ENCODE results near the gene ENTPD3. TPM values are rescaled to one million over a fixed set of nuclear protein-coding genes. Genes with fewer than 3 reads are reported as not detected.

ENTPD3 gene
- polyA plus RNA-seq, 1 donor (not counting 4 experiments of a cell fraction or from before 2014, with no cell fraction given), result 12.9 TPM

DNA sequence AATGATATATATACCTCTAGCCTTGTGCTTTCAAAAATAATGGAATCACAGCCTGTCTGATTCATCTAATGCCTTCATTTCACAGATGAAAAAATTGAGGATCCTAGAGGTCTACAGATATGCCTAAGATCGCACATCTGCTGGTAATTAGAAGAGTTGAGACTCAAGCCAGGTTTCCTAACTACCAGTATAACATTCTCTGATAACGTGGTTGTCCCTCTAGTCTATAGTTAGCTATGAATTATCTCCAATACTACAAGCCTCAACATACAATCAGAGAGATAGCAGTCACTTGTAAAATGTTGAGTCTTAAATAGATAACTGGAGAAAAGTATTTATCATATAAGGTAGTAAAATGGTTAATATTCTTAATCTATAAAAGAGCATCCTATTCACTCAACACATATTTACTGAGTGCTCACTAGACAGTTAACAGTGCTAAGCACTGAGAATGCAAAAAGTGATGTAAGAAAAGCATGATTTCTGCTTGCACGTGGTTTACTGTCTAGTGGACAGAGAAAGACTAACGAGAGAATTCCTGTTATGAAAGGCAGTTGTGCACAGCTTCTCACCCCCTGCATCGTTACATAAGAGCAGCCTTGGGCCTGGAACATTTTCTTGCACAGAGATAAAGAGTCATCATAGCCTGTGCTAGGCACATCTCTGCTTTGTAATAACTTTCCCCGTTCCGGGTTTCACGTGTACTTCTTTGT is 4.9 kb upstream of the ENTPD3 start:
- Histone ChIP-seq H3K9ac (ENCODE audit: control insufficient read depth, extremely low read depth, insufficient read depth, low read length) (no peak overlapping the region), H3K36me3 (ENCODE audit: control insufficient read depth in 2 of 2, extremely low read depth in 1 of 2, insufficient read depth in 2 of 2, low read length in 2 of 2) (no peaks in the 10 kb centered on the region), H3K27ac (ENCODE audit: control insufficient read depth, insufficient read depth, low read length) (no peak overlapping the region), H3K4me1 (ENCODE audit: control insufficient read depth, extremely low read depth, insufficient read depth, low read length) (peaks cover 6% of the 10 kb centered on the region), H3K4me2 (ENCODE audit: control insufficient read depth, extremely low read depth, insufficient read depth, low read depth, low read length) (no peak overlapping the region), H3K9me3 (ENCODE audit: control insufficient read depth, low read depth, low read length) (no peaks in the 10 kb centered on the region), H3K9me1 (ENCODE audit: control insufficient read depth, extremely low read depth, insufficient read depth, low read length) (no peaks in the 10 kb centered on the region), H3K4me3 (ENCODE audit: control insufficient read depth in 2 of 3, extremely low read depth in 1 of 3, insufficient read depth in 2 of 3, low read depth in 1 of 3, low read length in 3 of 3) (no peak overlapping the region), H3K27me3 (ENCODE audit: control insufficient read depth, extremely low read depth, insufficient read depth, low read length) (no peaks in the 10 kb centered on the region), H4K20me1 (ENCODE audit: control insufficient read depth, extremely low read depth, insufficient read depth, low read length) (no peaks in the 10 kb centered on the region), H2AFZ (ENCODE audit: control insufficient read depth, low read length) (no peak overlapping the region), H3K79me2 (ENCODE audit: control insufficient read depth, insufficient read depth, low read length) (no peaks in the 10 kb centered on the region)
- TF ChIP-seq, protein P1, sequence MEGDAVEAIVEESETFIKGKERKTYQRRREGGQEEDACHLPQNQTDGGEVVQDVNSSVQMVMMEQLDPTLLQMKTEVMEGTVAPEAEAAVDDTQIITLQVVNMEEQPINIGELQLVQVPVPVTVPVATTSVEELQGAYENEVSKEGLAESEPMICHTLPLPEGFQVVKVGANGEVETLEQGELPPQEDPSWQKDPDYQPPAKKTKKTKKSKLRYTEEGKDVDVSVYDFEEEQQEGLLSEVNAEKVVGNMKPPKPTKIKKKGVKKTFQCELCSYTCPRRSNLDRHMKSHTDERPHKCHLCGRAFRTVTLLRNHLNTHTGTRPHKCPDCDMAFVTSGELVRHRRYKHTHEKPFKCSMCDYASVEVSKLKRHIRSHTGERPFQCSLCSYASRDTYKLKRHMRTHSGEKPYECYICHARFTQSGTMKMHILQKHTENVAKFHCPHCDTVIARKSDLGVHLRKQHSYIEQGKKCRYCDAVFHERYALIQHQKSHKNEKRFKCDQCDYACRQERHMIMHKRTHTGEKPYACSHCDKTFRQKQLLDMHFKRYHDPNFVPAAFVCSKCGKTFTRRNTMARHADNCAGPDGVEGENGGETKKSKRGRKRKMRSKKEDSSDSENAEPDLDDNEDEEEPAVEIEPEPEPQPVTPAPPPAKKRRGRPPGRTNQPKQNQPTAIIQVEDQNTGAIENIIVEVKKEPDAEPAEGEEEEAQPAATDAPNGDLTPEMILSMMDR (optimal IDR thresholded peaks at IDR 0.05 in 1 of 3, IDR thresholded peaks at IDR 0.05 in 1 of 3, conservative IDR thresholded peaks at IDR 0.05 in 1 of 3; ENCODE audit: extremely low read depth in 1 of 3, insufficient read depth in 2 of 3, low read length in 3 of 3), result no peak
- TF ChIP-seq EZH2 (IDR thresholded peaks at IDR 0.05; ENCODE audit: low read length), result no peak
- dilution Hi-C loops (cut with MboI; ENCODE audit: extremely low pct_ligation_motif_present, low sequenced_read_pairs), result no loop called here
- DNase-seq (ENCODE audit: low read depth, low spot score) (no peak), FAIRE-seq (no peak)

DNA sequence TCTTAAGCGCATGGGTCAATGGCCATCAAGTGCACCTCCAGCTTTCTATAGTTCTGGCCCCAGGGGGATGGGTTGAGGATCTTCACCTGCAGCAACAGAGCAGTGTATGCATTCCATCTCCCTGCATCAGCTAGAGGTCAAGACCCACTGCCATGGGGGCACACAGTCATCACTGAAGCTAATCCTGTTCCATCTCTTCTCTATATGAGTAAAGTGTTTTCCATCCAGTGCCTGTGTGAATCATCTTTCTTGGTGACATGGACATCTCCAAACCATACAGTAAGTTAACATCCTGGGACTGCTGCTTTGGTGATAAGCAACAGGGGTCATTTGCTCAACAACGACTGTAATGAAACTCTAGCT is 4.4 kb upstream of the ENTPD3 start:
- DNase-seq (ENCODE audit: low read depth, low spot score), result no peak
- H4K20me1 ChIP-seq (ENCODE audit: control insufficient read depth, extremely low read depth, insufficient read depth, low read length), result no peaks in the 10 kb centered on the region
- H3K9ac ChIP-seq (ENCODE audit: control insufficient read depth, extremely low read depth, insufficient read depth, low read length), result no peak overlapping the region
- no peak for TF ChIP-seq EZH2 (IDR thresholded peaks at IDR 0.05; ENCODE audit: low read length)
- TF ChIP-seq, protein P1 (optimal IDR thresholded peaks at IDR 0.05 in 1 of 3, IDR thresholded peaks at IDR 0.05 in 1 of 3, conservative IDR thresholded peaks at IDR 0.05 in 1 of 3; ENCODE audit: extremely low read depth in 1 of 3, insufficient read depth in 2 of 3, low read length in 3 of 3), result no peak
- dilution Hi-C loops (cut with MboI; ENCODE audit: extremely low pct_ligation_motif_present, low sequenced_read_pairs), result no loop called here
- no peak overlapping the region for H3K27ac ChIP-seq (ENCODE audit: control insufficient read depth, insufficient read depth, low read length)
- H3K4me2 ChIP-seq (ENCODE audit: control insufficient read depth, extremely low read depth, insufficient read depth, low read depth, low read length), result no peak overlapping the region
- no peaks in the 10 kb centered on the region for H3K27me3 ChIP-seq (ENCODE audit: control insufficient read depth, extremely low read depth, insufficient read depth, low read length)
- H3K9me3 ChIP-seq (ENCODE audit: control insufficient read depth, low read depth, low read length), result no peaks in the 10 kb centered on the region
- no peak for FAIRE-seq
- H3K36me3 ChIP-seq (ENCODE audit: control insufficient read depth in 2 of 2, extremely low read depth in 1 of 2, insufficient read depth in 2 of 2, low read length in 2 of 2), result no peaks in the 10 kb centered on the region
- H3K79me2 ChIP-seq (ENCODE audit: control insufficient read depth, insufficient read depth, low read length), result no peaks in the 10 kb centered on the region
- no peaks in the 10 kb centered on the region for H3K9me1 ChIP-seq (ENCODE audit: control insufficient read depth, extremely low read depth, insufficient read depth, low read length)
- H3K4me3 ChIP-seq (ENCODE audit: control insufficient read depth in 2 of 3, extremely low read depth in 1 of 3, insufficient read depth in 2 of 3, low read depth in 1 of 3, low read length in 3 of 3), result no peak overlapping the region
- no peak overlapping the region for H2AFZ ChIP-seq (ENCODE audit: control insufficient read depth, low read length)
- peaks cover 11% of the 10 kb centered on the region for H3K4me1 ChIP-seq (ENCODE audit: control insufficient read depth, extremely low read depth, insufficient read depth, low read length)

Data from keratinocyte (primary cell).